HG02840 (cell line): Measurements from ENCODE around the gene PKP1.

Experiments
- ATAC-seq: cut with Tn5 transposase; IDR thresholded peaks from one replicate; pipeline ENCODE4 v1.9.1; 2021; ENCODE audit warnings: mild to moderate bottlenecking, moderate library complexity, moderate number of reproducible peaks; ENCODE audit not compliant: unreplicated experiment, low FRiP score

PKP1 gene

DNA sequence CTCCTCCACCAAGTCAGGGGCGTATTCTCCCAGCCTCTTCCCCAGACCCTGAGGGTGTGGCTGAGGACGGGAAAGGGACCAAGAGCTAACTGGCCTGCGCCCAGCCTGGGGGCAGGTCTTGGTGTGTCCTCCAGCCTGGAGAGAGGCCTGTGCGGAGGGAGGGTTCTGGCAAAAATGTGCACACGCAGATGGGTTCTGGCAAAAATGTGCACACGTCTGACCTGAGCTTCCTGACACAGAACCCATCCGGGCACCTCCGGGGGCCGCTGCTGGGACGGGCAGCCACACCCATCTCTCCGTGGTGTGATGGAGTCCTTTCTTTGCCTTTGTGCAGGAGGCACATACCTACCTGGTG is 23.1 kb upstream of the PKP1 start:
- no peak for ATAC-seq

DNA sequence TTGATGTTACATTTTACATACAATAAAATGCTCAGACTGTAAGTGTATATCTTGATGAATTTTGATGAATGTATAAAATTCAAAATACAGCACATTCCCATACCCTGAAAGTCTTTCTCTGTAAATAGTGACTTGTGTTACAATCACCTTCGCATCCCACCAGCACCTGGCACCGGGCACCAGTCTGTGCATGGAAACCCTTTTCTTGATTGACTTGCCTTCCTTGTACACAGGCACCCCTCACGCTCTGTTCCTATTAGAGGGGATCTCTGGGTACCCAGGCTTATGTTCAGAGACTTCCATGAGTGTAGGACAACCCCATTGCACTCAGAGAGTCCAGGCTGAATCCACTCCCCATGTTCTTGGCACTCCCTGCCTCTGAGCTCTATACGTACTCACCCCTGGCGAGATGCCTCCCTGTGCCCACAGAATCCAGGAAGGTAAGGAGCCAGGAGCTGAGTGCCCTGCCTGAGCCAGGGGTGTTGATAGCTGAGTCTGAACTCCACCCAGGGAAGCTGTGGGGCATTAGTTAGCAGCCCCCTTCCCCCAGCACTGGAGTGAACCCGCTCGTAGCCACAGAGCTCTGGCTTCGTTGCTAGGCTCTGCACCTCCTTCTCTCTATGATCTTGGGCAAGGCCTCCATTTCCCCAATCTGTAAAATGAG is 22.5 kb upstream of the PKP1 start:
- no peak for ATAC-seq

DNA sequence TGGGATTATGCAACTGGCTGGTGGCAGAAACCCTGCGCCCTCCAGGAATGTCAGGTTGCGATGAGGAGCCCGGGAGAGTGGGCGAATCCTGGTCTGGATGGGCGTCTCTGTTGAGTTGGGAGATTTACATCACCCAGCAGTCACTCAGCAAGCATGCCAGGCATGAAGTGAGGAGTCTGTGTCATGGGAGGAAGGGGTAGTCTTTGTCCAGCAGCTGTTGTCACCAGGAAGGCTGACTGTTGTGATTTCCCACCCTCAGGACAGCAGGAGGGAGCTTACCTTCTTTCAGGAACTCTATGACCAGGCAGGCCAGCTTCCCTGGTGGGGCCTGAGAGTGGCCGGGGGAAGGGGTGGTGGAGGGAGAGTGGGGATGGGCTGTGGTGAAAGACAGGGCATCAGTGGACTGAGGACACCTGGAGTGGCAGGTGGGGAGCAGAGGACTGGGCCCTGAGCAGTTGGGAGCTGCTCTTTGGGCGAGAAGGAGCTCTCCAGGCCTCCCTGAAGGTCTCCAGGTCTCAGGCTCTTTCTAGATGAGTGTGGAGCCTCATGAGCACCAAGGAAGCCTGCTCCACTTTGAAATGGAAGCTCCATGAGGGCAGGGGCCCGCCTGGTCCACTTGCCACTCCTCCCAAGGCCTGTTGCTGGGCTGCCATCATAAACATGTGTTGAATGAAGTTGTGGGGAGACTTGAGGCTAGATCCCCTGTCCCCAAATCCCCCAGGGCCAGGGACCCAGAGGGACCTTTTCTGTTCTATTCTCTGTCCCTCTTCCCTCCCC is 21.3 kb upstream of the PKP1 start:
- no peak for ATAC-seq

DNA sequence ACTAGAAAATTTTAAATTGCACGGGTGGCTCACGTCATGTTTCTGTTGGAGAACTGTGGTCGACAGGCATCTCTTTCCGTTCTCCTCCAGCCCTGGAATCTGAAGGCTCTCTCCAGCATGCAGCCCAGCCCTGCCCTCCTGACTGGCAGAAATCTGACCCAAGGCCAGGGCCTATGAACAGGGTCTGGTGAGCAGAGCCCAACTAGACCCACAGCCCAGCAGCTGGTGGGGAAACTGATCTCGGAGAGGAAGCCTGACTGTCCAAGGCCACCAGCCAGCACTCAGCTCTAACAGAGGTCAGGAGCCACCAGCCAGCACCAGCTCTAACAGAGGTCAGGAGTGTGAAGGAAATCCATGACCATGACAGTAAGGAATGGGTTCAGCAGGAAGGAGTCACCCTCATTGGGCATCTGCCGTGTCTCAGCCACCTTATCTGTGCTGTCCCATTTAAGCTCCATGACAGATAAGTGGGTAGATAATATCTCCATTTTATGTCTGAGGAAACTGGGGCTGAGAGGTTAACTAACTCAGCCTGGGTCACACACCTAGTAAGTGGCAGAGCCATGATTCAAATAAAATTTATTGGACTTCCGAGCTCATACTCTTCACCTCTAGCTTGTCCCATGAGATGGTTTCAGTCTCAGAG is 20.2 kb upstream of the PKP1 start:
- ATAC-seq: no peak

DNA sequence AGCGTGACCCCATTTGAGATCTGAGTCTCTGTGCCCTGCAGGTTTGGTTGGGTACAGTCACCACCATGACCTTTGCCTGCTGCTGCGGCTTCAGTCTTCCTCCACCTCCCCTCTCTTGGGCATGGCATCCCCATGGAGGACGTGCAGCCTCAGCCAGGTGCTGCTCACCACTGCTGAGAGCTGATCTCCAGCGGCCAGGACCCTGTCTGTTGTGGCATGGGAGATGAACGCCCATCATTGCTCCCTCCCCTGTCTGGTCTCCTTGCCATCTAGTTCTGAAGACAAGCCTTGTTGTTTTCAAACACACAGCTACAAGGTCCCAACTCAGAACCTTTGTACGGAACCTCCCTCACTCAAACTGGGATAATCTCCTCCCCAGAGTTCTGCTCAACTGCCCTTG is 19.2 kb upstream of the PKP1 start:
- no peak for ATAC-seq

DNA sequence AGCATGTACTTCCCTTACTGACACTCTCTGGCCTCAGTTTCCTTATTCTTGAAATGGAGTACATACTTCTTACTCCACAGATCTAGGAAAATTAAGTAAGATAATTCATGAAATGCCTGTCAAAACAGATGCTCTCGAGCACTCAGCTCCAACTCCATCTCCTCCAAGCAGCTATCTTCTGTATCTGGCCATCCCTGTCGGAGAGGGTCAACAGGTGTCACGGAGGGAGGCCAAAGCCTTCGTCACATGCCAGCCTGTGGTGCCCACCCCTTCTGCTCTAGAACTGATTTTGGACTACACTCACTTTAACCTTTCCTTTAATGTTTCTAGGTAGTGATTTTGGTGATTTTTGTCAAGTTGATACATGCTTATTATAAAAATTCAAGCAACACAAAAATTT is 18.8 kb upstream of the PKP1 start:
- ATAC-seq: no peak

DNA sequence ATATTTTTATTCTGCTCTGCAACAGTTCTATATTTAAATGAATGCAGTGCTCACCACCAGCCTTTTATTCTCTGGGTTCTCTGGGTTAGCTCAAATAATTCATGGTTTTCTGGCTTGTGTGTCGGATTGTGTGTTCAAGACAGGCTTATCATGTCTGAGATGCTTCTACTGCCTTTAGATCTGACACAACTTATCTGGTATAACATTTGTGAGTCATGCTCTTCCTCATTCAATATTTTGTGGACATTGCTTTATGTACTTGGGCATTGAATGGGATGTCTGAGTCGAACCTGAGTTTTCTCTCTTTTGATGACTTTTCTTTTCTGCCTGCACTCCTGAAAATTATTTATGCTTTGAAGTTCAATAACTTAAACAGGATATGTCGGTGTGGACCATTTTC is 17.6 kb upstream of the PKP1 start:
- ATAC-seq: no peak

DNA sequence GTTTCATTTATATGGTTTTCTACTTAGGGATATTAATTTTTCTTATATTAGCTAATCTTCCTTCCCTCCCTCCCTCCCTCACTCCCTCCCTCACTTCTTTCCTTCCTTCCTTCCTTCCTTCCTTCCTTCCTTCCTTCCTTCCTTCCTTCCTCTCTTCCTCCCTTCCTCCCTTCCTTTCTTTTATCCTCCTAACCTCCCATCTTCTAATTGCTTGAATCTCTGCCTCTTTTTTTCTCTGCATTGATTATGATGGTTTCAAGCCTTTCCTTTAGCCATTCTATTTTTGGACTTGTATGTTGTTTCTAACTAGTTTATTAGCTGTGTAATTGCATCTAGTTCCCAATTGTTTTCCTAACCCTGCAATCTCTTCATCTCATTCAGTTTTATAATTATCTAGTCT is 17.0 kb upstream of the PKP1 start:
- no peak for ATAC-seq

DNA sequence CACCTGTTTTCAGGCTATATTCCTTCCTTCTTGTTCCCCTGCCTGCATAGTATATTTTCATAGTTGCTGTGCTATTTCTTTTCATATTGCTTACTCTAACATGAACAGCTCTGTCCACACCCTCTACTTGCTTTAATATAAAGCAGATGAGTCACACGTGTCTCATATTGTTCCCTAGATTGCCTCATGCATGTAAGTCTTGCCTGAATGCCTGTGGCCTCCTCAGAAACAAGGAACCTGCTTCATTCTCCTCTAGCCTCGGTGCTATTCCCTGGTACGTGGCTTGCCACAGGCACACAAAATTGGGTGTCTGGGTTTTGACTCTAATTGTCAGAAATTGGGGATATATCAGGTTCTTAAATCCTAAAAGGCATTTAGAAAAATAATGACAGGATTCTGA is 16.5 kb upstream of the PKP1 start:
- ATAC-seq: no peak

DNA sequence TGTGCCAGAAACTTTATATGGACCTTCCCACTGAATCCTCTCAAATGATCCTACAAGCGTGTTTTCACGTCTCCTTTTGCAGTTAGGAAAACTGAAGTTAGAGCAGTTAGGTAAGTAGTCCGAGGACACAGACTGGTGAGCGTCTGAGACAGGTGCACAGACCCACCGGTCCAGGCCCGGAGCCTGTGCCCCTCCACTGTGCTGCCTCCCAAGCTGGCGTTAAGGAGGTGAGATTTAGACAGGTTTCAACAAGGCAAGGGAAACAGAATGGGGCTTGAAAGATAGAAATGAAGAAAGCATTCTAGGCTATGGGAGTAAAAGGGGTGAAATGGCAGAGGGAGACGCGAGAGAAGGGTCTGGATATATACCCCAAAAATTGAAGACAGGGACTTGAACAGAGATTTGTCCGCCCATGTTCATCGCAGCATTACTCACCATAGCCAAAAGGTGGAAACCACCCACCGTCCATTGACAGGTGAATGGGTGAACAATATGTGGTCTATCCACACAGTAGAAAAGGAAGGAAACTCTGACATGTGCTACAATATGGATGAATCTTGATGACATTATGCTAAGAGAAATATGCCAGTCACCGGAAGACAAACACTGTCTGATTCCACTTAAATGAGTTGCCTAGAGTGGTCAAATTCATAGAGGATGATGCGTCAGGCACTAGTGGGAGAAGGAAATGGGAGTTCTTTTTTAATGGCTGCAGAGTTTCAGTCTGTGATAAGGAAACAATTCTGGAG is 15.7 kb upstream of the PKP1 start:
- ATAC-seq: no peak

DNA sequence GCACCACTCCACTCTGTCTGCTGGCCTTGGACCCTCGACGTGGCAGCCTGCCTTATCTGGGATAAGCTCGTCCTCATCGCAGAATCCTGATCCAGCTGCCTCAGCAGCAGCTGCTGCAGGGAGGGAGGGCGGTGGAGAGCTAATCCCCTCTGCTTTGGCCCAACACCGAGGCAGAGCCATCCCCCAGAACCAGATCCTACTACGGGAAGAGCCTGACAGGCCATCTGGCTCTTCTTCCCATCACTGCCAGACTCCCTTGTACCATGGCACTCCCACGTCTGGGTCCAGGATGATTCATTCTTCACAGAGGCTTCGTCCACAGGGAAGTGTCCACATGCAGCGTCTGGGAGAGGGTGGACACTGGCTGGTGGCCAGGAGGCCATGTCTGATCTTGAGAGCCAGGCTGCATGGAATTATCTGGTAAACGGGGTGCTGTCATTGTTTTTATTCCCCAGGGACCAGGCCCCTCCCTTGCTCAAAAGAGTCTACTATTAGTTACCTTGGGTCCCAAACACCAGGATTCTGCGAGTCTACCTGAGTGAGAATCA is 14.6 kb upstream of the PKP1 start:
- no peak for ATAC-seq

DNA sequence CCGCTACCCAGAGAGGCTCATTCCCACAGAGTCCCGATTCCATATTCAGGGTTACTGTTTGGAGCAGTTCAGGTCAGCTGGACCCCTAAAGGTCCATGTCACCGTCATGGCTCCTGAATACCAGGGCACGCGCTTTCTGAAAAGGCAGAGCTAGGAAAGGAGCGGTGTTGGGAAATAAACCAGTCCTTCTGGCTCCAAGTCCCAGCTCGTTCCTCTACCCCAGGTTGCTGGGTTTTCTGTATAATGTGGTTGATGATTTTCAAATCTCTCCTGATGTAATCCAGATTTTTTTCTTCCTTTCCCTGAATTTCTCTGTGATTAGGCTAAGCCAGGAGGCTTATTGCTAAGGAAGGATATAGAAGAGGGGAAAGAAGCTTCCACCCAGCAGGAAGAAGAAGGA is 14.0 kb upstream of the PKP1 start:
- ATAC-seq: no peak

DNA sequence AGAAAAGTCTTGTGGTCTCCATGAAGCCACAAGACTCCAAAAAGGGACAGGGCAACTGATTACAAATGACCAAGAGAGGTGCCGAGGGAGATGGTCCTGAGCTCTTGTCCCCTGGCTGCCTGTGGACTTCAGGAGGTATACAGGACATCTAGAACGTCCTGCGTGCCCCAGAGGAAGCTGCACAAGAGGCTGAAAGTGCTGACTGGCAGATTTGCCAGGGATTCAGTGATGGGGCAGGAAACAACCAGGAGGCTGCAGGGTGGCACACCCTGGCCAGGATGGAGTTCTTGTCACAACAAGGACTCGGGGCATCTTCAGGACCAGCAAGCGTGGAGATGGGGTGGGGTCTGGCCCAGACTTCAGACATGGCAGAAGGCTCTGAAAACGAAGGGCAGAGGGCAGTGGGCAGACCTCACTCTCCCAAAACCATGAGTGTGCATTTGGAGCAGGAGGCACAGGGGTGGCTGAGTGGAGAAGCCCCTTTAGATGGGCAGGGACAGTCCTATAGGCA is 13.4 kb upstream of the PKP1 start:
- no peak for ATAC-seq

DNA sequence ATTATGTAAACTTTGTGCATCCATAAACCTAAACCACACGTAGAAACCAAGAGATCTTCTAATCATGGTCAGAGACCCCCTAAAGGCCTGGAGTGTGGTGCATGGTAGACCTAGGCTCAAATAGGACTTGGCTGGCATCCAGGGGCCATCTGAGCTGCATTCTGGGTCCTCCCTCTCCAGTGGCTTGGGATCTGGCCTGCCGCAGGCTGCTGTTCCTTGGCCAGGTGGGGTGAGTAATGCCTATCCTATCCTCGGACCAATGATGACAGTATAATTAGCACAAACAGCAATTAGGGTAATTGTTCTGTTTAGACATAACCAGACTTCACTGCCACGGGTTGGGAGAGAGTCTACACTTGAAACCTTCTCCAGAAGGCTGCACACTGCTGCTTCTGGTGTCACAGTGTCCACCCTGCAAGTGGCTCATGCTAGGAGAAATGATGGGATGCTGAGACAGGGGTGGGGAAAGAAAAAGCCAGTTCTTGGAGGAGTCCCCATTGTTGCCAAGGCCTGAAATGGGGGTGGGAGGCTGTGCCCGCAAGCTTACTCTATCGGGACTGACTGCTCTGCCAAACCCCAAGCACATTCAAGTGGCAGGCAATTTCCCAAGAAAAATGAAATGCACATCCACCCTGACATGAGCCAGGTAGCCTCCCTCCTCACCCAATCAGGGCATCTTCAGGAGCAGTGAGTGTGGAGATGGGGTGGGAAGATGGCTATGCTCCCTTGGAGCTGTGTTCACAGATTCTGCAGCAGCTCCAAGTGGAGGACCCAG is 12.5 kb upstream of the PKP1 start:
- no peak for ATAC-seq

DNA sequence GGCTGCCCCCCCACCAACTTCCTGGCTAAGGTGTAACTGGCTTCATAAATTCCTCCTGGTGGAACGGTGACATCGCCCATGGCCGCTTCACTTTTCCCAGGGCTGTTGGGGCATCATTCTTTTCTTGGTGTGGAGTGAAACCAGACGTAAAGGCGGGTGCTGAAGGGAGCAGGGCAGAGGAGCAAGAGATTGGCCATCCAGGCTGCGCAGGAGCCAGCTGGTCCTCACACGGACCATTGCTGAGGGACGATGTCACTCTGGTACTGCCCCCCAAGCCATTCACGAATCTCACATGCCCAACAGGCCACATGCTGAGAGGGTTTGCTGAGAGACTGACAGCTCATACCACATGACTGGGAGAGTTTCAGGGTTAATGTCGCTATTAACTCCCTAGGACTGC is 10.5 kb upstream of the PKP1 start:
- ATAC-seq: no peak

DNA sequence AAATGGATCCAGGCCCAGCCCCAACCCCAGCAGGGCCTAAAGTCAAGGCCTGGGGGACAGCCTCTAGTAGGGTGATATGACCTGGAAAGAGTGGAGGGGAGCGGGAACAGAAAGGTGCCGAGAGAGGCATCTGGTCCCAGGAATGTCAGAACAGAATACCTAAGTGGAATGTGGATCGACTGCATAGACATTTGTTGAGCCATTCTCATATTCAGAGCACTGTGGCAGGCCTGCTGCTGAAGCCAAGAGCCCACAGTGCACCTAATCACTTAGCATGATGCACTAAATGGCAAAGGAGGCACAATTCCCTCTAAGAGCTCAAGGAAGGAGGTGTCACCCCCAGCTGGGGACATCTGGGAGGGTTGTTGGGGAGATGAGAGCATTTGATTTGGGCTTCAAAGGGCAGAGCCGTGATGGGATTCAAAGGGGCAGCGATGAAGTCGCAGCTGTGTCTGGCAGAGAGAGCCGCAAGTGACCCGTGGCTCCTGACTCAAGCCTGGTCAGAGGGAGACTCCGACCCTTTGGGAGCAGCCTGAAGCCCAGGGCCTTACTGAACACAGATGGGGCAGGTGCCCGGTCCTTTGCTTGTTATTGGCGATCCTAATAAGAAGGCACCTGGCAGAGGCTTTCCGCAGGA is 8.6 kb upstream of the PKP1 start:
- no peak for ATAC-seq

DNA sequence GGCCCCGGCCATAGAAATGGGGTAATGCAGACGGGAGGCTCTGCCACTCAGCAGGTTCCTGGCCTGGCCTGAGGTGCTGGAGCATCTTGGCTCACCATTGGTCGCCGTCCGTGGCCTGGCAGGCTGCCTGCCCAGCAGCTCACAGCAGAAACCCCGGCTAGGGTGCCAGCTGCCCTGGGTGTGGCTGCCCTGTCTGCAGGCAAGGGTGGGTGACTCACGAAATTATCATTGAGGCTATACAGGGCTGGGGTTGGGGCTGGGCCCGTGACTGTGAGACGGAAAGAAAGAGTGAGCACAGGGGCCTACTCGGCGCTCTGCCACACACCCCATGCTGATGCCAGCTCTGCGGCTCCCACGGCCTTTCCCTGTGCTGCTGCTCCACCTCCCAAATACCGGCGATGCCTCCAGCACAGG is 8.0 kb upstream of the PKP1 start:
- no peak for ATAC-seq

DNA sequence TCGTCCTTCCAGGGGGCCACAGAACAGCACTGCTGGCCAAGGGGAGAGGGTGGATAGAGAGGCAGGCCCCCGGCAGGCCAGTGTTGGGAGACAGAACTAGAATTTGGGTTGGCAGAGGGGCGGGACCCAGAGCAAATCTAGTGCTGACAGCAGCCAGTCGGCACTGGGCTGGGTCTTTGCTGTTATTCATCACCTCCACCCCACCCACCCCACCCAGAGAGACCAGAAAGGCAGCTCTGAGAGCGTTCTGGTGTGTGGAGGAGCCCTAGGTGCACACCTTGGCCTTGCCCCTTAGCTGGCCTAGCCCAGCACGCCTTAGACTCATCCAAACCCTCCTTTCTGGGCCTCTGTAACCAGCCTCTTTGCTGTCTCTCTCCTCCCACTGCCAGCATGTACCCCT is 6.4 kb upstream of the PKP1 start:
- ATAC-seq: no peak

DNA sequence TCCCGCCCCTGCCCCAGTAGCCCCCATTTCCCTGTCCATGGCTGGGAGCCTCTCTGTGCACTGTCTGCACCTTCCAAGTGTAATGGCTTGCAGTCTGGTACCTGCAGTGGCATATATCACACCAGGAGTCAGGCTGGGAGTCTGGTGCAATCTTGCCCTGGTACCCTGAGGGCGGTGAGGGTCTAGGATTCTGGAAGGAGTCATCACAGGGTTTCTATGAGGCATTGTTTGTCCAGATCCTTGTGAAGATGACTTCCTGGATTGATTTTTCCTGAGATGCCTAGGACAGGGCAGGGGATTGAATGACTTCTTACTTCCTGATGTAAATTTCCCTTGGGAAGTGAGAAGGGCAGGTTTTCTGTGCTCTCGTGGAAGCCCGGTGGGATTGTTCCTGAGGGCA is 5.9 kb upstream of the PKP1 start:
- ATAC-seq: no peak

DNA sequence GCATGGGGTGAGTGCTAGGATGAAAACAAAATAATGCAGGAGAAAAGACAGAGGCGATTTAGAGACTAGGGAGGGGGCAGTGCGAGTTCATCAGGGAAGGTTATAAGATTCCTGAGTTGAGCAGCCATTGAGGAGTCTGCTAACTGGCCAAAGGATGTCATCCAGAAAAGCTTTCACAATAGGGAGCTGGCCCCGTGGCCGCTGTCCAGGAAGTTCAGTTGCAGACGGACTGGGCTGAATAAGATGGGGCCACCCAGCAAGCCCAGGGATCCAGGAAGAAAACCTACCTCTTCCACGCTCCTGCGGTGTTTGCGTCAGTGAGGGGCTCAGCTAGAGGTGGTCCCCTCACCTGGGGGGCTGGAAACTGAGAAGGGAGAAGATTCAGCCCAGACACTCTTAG is 4.0 kb upstream of the PKP1 start:
- ATAC-seq: no peak
